CD14-positive monocyte (primary cell): ENCODE data around the gene SEC16B. TPM values are rescaled to one million over a fixed set of nuclear protein-coding genes. Genes with fewer than 3 reads are reported as not detected.

Experiments
- DNase-seq, 3 donors: peaks; one replicate each; pipeline ENCODE4 v3.0.0-alpha.2; 2011 to 2022
- H2AFZ ChIP-seq: 2 replicates; pipeline ENCODE4 v1.6.0; 2012; ENCODE audit warnings: mild to moderate bottlenecking, low read depth, low read length, inconsistent platforms; ENCODE audit not compliant: insufficient read depth, poor library complexity, severe bottlenecking
- H3K27ac ChIP-seq, 2 donors: 1 replicate in 1 of 2; 2 replicates in 1 of 2; pipeline ENCODE4 v1.5.1; 2012 to 2013; ENCODE audit warnings: low read length in 2 of 2, control low read depth in 1 of 2, inconsistent platforms in 1 of 2, low read depth in 1 of 2, mild to moderate bottlenecking in 1 of 2
- H3K27me3 ChIP-seq, 2 donors: one replicate each; pipeline versions ENCODE4 v1.6.0 to v1.6.1; 2011 to 2013; ENCODE audit warnings: low read length in 2 of 2; ENCODE audit not compliant: control insufficient read depth in 2 of 2, insufficient read depth in 2 of 2
- H3K36me3 ChIP-seq, 2 donors: replicated peaks in 1 of 2; 1 replicate in 1 of 2; 2 replicates in 1 of 2; pipeline versions ENCODE4 v1.5.1 to v1.6.1; 2012 to 2013; ENCODE audit warnings: low read length in 2 of 2, control low read depth in 1 of 2, inconsistent platforms in 1 of 2, mild to moderate bottlenecking in 1 of 2; ENCODE audit not compliant: insufficient read depth in 2 of 2, control insufficient read depth in 1 of 2
- H3K4me1 ChIP-seq, 2 donors: 1 replicate in 1 of 2; 2 replicates in 1 of 2; pipeline versions ENCODE4 v1.5.1 to v1.6.1; 2012 to 2013; ENCODE audit warnings: low read length in 2 of 2, control low read depth in 1 of 2, inconsistent platforms in 1 of 2, mild to moderate bottlenecking in 1 of 2, moderate library complexity in 1 of 2; ENCODE audit not compliant: insufficient read depth in 2 of 2, control insufficient read depth in 1 of 2
- H3K4me2 ChIP-seq: replicated peaks from 2 replicates; pipeline ENCODE3; 2012; ENCODE audit warnings: low read length, moderate library complexity, mild to moderate bottlenecking; ENCODE audit not compliant: poor library complexity, severe bottlenecking; ENCODE audit errors: extremely low read depth
- H3K4me3 ChIP-seq, 3 experiments: fragments of 200-600 bp in 1 of 3; sonication (generic) in 1 of 3; replicated peaks in 1 of 3; 1 replicate in 2 of 3; 2 replicates in 1 of 3; pipeline ENCODE4 v1.5.1; 2011 to 2013; ENCODE audit warnings: low read length in 3 of 3, mild to moderate bottlenecking in 3 of 3, control low read depth in 2 of 3, low read depth in 2 of 3, inconsistent platforms in 1 of 3, moderate library complexity in 1 of 3
- H3K79me2 ChIP-seq: 2 replicates; pipeline ENCODE4 v1.6.0; 2012; ENCODE audit warnings: mild to moderate bottlenecking, control low read depth, inconsistent platforms, low read length, moderate library complexity; ENCODE audit not compliant: insufficient read depth
- H3K9ac ChIP-seq: 2 replicates; pipeline ENCODE4 v1.6.0; 2017; ENCODE audit warnings: low read length, mild to moderate bottlenecking; ENCODE audit not compliant: insufficient read depth, poor library complexity, severe bottlenecking
- H3K9me3 ChIP-seq, 2 donors: replicated peaks in 1 of 2; 1 replicate in 1 of 2; 2 replicates in 1 of 2; pipeline versions ENCODE4 v1.5.1 to v1.6.1; 2012 to 2013; ENCODE audit warnings: low read length in 2 of 2, control low read depth in 1 of 2; ENCODE audit not compliant: control insufficient read depth in 1 of 2, insufficient read depth in 1 of 2
- H4K20me1 ChIP-seq: 2 replicates; pipeline ENCODE4 v1.6.0; 2012; ENCODE audit warnings: mild to moderate bottlenecking, low read length, control low read depth, moderate library complexity; ENCODE audit not compliant: insufficient read depth
- H3K27ac Mint-ChIP-seq, 7 donors: one replicate each; pipeline ENCODE4 v1.8.0; 2020; ENCODE audit warnings: mild to moderate bottlenecking in 7 of 7, mixed read lengths in 7 of 7, moderate library complexity in 6 of 7, inconsistent platforms in 2 of 7
- H3K27me3 Mint-ChIP-seq, 3 donors: one replicate each; pipeline ENCODE4 v1.8.0; 2021 to 2022; ENCODE audit warnings: low read depth in 3 of 3, mild to moderate bottlenecking in 3 of 3, mixed read lengths in 3 of 3, moderate library complexity in 3 of 3, inconsistent platforms in 1 of 3
- H3K36me3 Mint-ChIP-seq, 2 donors: one replicate each; pipeline ENCODE4 v1.8.0; 2020; ENCODE audit warnings: mixed read lengths in 2 of 2, inconsistent platforms in 1 of 2, mild to moderate bottlenecking in 1 of 2
- H3K4me1 Mint-ChIP-seq: one replicate; pipeline ENCODE4 v1.8.0; 2020; ENCODE audit warnings: mild to moderate bottlenecking, mixed read lengths
- H3K4me3 Mint-ChIP-seq, 2 donors: one replicate each; pipeline ENCODE4 v1.8.0; 2020; ENCODE audit warnings: mild to moderate bottlenecking in 2 of 2, mixed read lengths in 2 of 2, moderate library complexity in 1 of 2
- H3K9me3 Mint-ChIP-seq, 7 donors: one replicate each; pipeline ENCODE4 v1.8.0; 2020 to 2022; ENCODE audit warnings: mixed read lengths in 7 of 7, mild to moderate bottlenecking in 6 of 7, moderate library complexity in 6 of 7, inconsistent platforms in 2 of 7
- WGBS: methylation state at CpG from one replicate; pipeline ENCODE4 v1.1.5; 2013; ENCODE audit warnings: missing lambda C conversion rate; ENCODE audit not compliant: insufficient coverage; 5-methylcytosine and 5-hydroxymethylcytosine counted together
- intact Hi-C, 2 donors: fragments of 100-400 bp; cut with micrococcal nuclease; formaldehyde crosslinking; loops; one replicate each; pipeline versions ENCODE4 v1.15.0 to v1.15.1; 2023
- polyA plus RNA-seq, 3 donors: library from polyadenylated mRNA; depleted of rRNA in 1 of 3; unstranded in 2 of 3; stranded (reverse) in 1 of 3; fragments of 300-500 nt in 2 of 3; fragments of >200 nt in 1 of 3; fragmentation: Illumina TruSeq in 2 of 3; gene quantifications; 1 replicate in 2 of 3; 2 replicates in 1 of 3; pipeline ENCODE4 v1.2.3, GENCODE V29; 2012 to 2021
- TF ChIP-seq, protein P1 (sequence below): fragments of 200-600 bp; IDR thresholded peaks from one replicate; pipeline ENCODE4 v1.8.0; 2022; ENCODE audit warnings: antibody characterized with exemption, mild to moderate bottlenecking

Gene SEC16B
- polyA plus RNA-seq, 3 donors = 0.10 to 2.0 TPM; not detected in 1

DNA sequence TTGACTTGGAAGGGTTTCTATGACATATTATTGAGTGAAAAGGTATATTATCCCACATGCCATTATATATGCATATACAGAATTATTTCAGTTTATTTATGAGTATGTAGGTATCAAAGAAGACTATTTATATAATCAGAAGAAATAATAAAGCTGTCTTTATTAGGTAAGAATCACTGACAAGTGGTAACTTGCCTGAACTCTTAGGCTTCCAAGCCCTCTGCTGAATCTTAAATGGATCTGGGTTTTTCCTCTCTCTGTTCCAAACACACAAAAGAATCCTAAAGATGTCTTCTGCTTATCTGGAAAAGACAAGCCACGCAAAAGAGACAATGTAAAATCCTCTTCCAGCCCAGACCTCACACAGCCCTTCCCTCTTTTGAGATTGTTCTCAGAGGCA lies 14.9 kb upstream of the SEC16B start:
- Histone ChIP-seq H3K4me1 (no peaks in the 10 kb centered on the region), H2AFZ (no peak overlapping the region), H3K4me3 (no peak overlapping the region), H4K20me1 (no peaks in the 10 kb centered on the region), H3K9me3 (no peaks in the 10 kb centered on the region), H3K36me3 (no peaks in the 10 kb centered on the region), H3K27me3 (no peaks in the 10 kb centered on the region), H3K4me2 (no peak overlapping the region), H3K9ac (no peak overlapping the region), H3K27ac (no peak overlapping the region), H3K79me2 (no peaks in the 10 kb centered on the region)
- Mint-ChIP-seq H3K27me3 (peaks cover 1 to 2% (median 2%) of the 10 kb centered on the region in 3 donors), H3K9me3 (peaks cover 5 to 18% (median 15%) of the 10 kb centered on the region in 7 donors), H3K4me3 (no peak overlapping the region), H3K36me3 (peaks cover 0 to 2% of the 10 kb centered on the region in 2 donors), H3K27ac (no peak overlapping the region), H3K4me1 (no peaks in the 10 kb centered on the region)
- intact Hi-C loops = no loop called here
- no peak for DNase-seq
- 100% methylated on average over 1 of the region's 1 CpG for WGBS
- TF ChIP-seq, protein P1, sequence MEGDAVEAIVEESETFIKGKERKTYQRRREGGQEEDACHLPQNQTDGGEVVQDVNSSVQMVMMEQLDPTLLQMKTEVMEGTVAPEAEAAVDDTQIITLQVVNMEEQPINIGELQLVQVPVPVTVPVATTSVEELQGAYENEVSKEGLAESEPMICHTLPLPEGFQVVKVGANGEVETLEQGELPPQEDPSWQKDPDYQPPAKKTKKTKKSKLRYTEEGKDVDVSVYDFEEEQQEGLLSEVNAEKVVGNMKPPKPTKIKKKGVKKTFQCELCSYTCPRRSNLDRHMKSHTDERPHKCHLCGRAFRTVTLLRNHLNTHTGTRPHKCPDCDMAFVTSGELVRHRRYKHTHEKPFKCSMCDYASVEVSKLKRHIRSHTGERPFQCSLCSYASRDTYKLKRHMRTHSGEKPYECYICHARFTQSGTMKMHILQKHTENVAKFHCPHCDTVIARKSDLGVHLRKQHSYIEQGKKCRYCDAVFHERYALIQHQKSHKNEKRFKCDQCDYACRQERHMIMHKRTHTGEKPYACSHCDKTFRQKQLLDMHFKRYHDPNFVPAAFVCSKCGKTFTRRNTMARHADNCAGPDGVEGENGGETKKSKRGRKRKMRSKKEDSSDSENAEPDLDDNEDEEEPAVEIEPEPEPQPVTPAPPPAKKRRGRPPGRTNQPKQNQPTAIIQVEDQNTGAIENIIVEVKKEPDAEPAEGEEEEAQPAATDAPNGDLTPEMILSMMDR = no peak

DNA sequence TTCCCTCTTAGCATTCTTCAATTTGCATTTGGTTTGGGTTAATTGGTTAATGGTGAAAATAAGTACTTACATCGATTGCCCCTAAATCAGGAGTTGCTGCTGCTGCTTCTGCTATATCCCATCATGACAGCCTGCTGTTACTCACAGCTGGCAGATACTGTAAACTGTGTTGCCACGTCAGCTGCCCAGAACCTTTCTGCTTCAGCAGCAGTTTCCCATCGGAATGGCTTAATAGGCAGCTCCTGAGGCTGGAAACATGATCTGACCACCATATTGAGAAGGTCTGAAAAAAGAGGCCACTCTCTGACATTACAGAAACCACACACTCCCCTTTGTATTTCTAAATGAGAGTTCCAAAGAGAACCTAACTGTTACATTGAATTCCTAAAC lies 14.3 kb upstream of the SEC16B start:
- intact Hi-C loops = no loop called here
- Mint-ChIP-seq H3K4me1 (no peaks in the 10 kb centered on the region), H3K4me3 (no peak overlapping the region), H3K36me3 (peaks cover 0 to 2% of the 10 kb centered on the region in 2 donors), H3K9me3 (peaks cover 0 to 15% (median 11%) of the 10 kb centered on the region in 7 donors), H3K27me3 (peaks cover 1 to 2% (median 2%) of the 10 kb centered on the region in 3 donors), H3K27ac (no peak overlapping the region)
- H4K20me1 ChIP-seq = no peaks in the 10 kb centered on the region
- no peak overlapping the region for H3K27ac ChIP-seq
- H2AFZ ChIP-seq = no peak overlapping the region
- no peaks in the 10 kb centered on the region for H3K9me3 ChIP-seq
- 94% methylated on average over 2 of the region's 3 CpGs for WGBS
- no peak overlapping the region for H3K4me2 ChIP-seq
- DNase-seq = no peak
- H3K36me3 ChIP-seq = no peaks in the 10 kb centered on the region
- no peaks in the 10 kb centered on the region for H3K79me2 ChIP-seq
- no peak overlapping the region for H3K4me3 ChIP-seq
- no peak overlapping the region for H3K9ac ChIP-seq
- H3K27me3 ChIP-seq = no peaks in the 10 kb centered on the region
- TF ChIP-seq, protein P1 = no peak
- no peaks in the 10 kb centered on the region for H3K4me1 ChIP-seq
